Effector CD8-positive, alpha-beta T cell (primary cell): ENCODE results near the gene MRPL40.
A peak's percentile ranks its signal among the peaks of the same experiment; 100 is the strongest.

Source experiments
- DNase-seq: peaks from one replicate; lab custom pipeline; 2025; lab: John Stamatoyannopoulos, UW

MRPL40 gene

DNA sequence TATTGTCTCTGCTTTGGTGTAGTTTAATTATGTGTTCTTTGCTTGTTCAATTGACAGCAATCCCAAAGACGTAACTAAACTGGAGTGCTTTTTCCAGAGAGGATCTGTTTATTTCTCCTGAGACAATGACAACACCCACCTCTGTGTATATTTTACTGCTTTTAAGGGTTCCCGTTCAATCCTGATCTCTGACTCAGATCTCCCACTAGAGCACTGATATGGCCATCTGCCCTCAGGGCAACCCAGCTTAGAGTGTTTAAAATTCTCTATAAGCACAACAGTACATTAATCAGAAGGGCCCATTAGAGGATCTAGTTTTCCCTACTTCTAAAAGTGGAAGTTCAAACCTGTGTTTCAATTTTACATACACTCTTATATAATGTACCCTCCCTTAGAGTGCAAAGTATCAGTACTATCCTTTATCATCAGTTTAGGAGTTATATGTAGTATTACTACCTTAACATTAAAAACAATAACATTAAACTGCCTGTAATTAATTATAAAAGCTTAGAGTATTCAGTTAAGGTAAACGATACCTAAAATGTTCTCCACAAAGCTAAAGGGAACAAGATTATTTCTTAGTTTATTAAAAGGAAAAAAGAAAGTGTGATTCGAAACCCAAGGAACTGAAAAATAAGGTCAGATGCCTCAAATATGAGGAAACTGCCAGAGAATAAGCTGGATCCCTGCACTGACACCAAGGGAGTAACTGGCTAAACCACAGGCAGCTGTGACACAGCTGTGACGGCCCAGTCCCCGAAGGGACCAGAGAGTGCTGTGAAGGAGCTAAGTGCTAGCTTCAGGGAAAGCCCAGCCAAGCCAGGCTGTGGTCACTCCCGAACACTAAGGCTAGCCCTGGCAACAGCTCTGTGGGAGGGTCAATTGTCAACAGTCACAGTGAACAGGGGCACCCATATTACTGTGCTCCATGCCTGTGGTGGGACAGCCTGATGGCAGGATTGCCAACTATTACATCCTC lies 31.4 kb downstream of the MRPL40 start:
- no peak for DNase-seq

GRCh38 chr22:19464546-19464945 lies 32.2 kb downstream of the MRPL40 start:
- DNase-seq, result no peak

GRCh38 chr22:19464975-19465374 lies 32.6 kb downstream of the MRPL40 start:
- DNase-seq, result no peak

GRCh38 chr22:19466126-19466716 lies 33.9 kb downstream of the MRPL40 start:
- DNase-seq, result no peak

DNA sequence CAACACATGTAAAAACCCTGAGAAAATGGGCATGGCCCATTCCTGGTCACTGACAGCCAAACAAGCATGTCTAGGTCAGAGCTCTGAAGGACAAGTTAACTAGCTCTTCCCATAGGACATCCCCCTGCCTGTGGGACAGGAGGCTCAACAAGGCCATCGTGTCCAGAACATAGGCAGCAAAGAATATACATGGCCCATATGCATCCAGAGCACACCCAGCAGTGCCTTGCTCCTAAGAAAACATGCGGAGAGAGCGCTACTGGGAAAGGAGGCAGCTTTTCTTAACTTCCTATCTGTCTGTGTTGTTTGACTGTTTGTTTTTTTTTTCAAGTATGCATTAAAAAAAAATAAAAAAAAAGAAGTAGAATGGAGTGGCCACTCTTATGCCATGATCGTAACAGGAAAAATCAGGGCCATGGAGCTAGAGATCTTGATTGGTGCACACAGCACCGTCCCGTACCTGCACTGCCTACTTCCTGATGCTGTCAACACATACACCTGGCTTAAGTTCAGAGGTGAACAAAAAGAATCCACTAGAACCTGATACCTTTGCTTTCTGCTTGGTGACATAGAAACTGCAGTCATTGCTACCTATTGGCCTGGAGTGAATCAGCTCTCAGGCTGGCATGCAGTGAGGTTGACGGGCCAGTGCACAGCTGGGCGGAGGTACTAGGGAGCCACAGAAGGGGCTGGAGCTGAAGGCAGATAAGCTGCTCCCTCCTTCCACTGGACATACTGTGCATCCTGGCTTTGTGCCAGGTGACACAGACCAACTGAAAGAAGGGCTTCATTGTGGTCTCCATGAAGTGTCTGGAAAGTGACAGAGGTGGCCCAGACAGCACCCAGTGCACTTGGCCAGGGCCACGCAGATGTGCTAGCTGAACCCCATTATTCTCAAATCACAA lies 34.8 kb downstream of the MRPL40 start:
- no peak for DNase-seq

DNA sequence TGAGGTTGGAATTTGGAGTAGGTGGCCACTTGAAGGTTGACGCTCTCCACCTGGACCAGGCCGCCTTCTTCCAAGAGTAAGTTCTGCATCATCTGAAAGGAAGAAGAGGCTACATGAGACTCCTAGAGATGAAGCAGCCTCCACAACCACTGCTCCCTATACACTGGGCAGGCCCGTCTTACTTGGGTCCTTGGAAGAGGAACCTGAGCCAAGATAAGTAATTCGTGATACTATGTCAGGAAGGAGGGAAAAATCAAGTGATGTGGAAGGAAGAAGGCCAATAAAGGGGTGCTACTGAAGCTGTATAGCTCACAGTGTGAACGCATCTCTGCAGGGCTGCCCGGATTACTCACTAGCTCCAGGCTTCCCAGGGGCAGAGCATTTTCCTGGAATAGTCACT lies 35.6 kb downstream of the MRPL40 start:
- DNase-seq, result no peak

DNA sequence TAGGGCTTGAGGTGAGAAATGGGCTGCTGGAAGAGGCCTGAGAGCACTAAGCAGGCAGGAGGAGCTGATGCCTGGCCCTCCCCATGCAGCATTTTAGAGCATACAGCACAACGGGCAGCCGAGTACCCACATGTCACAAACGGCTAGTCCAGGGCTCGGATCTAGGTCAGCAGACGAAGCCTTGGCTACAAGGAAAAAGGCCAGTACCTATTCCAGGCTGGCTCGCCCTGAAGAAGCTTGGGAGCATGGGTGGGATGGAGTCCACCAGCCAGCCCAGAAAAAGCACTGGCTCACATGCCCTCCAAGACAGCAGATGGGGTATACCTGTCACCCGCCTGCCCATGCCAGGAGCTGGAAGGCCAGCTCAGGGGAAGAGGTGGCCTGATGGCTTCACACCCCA lies 37.1 kb downstream of the MRPL40 start:
- DNase-seq, result no peak

GRCh38 chr22:19470010-19470409 lies 37.7 kb downstream of the MRPL40 start:
- DNase-seq, result no peak

DNA sequence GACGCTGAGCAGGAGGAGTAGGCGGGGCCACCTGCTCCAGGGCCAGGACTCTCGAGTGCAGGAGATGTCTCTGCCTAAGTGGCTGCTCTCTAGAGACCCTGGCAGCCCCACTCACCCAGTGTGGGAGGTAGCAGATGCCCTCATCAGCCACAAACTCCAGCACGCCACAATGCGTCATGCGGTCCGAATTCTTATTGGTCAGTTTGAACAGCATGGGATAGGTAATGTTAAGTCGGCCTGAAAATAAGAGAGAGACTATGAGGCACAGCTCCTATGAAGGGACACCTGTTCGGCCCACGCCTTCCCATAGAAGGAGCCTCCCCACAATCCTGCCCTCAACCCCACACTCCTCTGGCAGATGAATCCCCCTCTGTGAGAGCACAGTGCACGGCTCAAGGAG lies 39.2 kb downstream of the MRPL40 start:
- DNase-seq, result no peak

DNA sequence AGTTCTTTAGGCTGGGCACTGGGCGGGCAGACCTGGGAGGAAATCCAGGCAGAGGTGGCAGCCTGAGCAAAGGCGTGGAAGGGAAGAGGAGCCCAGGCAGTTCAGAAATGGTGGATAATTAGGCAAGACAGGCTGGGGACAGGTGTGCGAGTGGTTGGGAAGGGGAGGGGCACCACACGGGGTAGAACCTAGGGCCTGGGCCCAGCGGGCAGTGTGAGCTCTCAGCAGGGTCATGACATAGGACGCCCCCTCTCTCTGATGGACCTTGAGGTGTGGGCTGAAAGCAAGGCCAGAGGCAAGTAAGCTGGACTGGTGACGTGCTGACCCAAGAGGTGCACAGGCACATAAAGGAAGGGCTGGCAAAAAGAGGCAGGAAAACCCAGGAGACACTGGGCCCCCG lies 39.9 kb downstream of the MRPL40 start:
- DNase-seq, result no peak

- no peak for DNase-seq
Observed at GRCh38 chr22:19473578-19473977, 41.2 kb downstream of the MRPL40 start.

DNA sequence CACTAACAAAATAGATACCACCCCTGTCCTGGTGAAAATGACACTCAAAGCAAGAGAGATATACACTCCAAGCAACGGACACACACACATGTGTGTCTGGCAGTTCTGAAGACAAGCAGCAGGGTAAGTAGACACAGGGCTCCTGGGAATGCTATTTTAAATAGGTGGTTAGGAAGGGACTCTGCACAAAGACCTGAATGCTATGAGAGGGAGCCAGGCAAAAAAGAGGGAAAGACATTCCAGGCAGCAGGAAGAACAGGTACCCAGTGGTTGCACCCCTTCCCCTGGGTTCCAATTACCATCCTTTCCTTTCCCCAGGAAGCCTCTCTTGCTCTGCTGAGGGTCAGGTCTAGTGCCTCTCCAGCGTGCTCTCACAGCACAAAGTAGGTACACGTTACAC lies 43.7 kb downstream of the MRPL40 start:
- DNase-seq, result no peak

- no peak for DNase-seq
Observed at GRCh38 chr22:19477321-19478044, 45.1 kb downstream of the MRPL40 start.

- peak; percentile 28 for DNase-seq
Observed at GRCh38 chr22:19478045-19478900, 45.9 kb downstream of the MRPL40 start.

DNA sequence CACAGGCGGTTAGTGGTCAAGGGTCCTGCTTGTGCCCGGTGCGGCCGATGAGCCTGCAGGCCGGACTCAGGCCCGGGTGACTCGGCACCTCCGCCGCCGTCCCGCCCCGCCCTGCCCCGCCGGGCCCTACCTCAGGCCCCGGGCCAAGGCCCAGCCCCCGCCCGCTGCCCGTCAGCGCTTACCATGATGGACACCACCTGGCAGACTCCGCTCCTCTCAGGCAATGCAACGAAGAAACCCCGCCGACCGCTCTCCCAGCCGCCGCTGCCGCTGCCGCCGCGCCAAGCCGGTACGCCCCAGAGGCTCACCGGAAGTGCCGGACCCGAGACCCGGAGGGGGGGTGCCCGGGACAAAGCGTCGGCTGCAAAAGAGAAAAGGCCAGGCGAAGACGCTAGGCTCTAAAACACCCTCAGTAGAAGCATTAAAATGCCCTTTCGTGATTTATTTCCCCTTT lies 46.6 kb downstream of the MRPL40 start, which contains the start of gene UFD1:
TSS of gene UFD1 (minus strand) at position 293 of the 454 bp plus-strand sequence. CDS start at position 185, 108 bp downstream.
- peak; percentile 64 for DNase-seq

GRCh38 chr22:19479355-19480172 lies 47.2 kb downstream of the MRPL40 start, which contains the start of gene CDC45:
Gene CDC45, plus strand, starts transcription at chr22:19479920. Its CDS starts 49 bp downstream, at chr22:19479969.
- peak; percentile 87 for DNase-seq

- DNase-seq, result no peak
Observed at GRCh38 chr22:19480173-19480568, 47.8 kb downstream of the MRPL40 start.

DNA sequence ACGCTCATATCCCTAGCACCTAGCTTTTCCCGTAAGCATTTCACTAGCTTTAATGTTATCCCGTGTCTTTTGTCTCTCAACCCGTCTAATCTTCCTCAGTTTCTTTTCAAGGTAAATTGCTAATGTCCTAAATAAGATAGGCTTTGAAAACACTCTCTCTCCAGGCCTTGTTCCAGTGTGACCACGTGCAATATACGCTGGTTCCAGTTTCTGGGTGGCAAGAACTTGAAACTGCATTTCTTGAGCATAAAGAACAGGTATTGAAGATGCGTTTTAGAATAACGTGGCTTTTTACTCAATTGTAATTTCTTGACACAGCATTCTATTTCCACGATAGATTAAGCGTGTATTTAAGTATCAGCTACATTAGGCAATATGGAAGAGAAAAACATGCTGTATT lies 48.4 kb downstream of the MRPL40 start:
- DNase-seq, result no peak

DNA sequence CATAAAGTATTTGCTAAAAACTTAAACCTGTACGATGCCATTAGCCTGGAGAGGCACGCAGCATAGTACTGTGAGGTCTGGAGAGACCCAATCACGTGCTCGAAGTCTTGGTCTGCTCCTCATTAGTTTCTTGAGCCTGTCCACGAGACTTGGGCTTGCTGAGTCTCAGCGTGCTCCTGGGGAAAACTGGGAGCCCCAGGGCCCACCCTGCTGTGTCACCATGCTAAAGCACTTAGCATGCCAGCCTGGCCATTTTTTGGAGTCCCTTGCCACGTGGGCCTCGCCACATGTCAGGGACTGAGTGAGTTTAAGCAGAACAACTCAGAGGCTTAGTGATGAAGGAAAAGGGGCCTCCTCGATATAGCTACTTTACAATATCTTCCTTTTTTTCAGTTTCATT lies 50.0 kb downstream of the MRPL40 start:
- DNase-seq, result no peak
